HG03342 (cell line): ENCODE data around the gene TMEM250.
A peak's percentile ranks its signal among the peaks of the same experiment; 100 is the strongest.
"Not testable (repeated sequence)": the region's sequence is repeated elsewhere in the genome, so short reads cannot be mapped to it uniquely, and the experiment has no call there.

Source experiments
- ATAC-seq: cut with Tn5 transposase; IDR thresholded peaks from one replicate; pipeline ENCODE4 v1.9.1; 2021; ENCODE audit warnings: mild to moderate bottlenecking, moderate library complexity; ENCODE audit not compliant: unreplicated experiment

TMEM250 gene

DNA sequence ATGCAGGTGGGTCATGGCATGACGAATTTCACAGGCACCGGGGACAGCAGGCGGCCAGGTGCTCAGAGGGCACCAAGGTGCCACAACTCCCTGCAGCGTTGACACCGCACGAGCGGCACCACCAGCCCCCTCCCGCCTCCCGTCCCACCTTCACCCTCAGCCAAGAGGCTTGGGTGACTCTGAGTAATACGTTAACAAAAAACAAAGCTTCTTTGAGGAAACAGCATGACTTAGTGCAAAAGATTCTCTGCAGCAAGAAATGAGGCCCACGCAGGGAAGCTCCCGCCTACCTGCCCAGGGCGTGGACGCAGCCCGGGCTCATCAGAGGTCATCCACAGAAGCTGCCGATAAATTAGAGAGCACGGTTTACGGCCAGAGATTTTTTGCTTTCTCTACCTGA lies 4.1 kb downstream of the TMEM250 start:
- ATAC-seq: no peak

DNA sequence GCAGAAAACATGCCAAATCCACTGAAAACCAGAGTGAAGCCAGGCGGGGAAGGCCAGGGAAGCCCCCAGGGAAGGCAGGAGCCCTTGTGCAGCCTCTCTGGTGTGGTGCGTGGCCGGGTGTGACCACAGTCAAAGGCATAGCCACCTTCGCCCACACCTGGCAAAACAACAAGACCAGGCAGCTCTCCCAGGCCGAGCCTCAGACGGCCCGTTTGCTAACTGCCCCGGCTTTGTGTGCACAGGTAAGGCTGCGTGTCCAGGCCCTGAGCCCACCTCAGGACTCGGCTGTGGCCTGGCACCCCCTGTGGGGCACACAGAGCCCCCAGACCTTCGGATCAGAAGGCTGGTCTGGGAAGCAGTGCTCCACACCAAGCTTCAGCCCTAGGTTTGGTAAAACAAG lies 6.1 kb downstream of the TMEM250 start:
- ATAC-seq: no peak

GRCh38 chr9:136111910-136112309 lies 6.8 kb downstream of the TMEM250 start:
- ATAC-seq: no peak

GRCh38 chr9:136111190-136111589 lies 7.5 kb downstream of the TMEM250 start:
- ATAC-seq: no peak

- ATAC-seq: no peak
These were observed 8.3 kb downstream of the TMEM250 start for GRCh38 chr9:136110082-136111061.

GRCh38 chr9:136109351-136110081 lies 9.2 kb downstream of the TMEM250 start:
- ATAC-seq: peak; percentile 72

- no peak for ATAC-seq
These were observed 9.9 kb downstream of the TMEM250 start for GRCh38 chr9:136108648-136109266.

DNA sequence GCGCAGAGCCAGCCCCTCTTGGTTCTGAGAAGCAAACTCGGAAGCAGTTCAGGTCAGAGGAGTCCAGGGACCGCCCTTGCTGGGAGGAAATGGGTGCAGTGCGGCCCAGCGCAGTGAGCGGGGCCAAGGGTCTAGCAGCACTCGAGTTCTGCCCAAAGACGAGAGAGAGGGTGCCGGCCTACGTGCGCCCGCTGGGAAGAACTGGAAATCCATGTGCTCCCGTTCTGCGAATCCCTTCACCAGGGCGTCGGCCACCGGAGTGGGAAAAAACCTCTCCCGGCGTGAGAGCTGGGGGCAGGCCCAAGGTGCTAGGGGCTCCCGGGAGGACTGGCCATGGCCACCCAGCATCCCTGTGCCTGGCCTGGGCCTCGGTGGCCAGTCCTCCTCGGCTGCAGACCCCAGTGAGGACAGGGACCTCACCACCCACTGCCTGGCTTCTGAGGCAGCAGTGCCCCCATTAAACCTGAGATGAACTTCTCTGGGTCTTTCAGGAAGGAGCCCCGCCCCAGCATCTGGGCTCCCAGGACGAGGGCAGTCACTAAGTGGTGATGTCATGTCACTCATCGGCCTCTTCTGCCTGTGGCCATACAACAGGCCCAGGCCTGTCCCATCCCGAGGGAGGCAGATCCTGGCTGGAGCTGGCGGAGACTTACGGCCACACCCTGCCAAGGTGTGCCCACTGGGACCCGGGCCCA lies 10.6 kb downstream of the TMEM250 start:
- no peak for ATAC-seq

- no peak for ATAC-seq
These were observed 11.3 kb downstream of the TMEM250 start for GRCh38 chr9:136107155-136107952.

GRCh38 chr9:136105398-136106135 lies 13.1 kb downstream of the TMEM250 start:
- no peak for ATAC-seq

GRCh38 chr9:136104916-136105315 lies 13.8 kb downstream of the TMEM250 start:
- ATAC-seq: no peak

DNA sequence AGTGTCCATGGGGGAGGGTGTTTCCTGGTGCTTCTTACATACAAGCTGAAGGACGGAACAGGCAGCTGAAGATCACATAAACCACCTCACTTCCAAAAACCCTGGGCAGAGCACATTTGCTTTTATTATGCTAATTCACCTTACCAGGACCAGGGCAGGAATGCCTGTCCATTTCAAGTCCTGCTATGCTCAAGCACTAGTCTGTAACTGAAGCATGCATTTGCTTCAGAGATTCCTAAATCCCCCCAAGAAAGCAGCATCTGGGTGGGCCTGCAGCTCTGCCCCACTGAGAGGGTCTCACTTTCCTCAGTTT lies 14.2 kb downstream of the TMEM250 start:
- no peak for ATAC-seq

DNA sequence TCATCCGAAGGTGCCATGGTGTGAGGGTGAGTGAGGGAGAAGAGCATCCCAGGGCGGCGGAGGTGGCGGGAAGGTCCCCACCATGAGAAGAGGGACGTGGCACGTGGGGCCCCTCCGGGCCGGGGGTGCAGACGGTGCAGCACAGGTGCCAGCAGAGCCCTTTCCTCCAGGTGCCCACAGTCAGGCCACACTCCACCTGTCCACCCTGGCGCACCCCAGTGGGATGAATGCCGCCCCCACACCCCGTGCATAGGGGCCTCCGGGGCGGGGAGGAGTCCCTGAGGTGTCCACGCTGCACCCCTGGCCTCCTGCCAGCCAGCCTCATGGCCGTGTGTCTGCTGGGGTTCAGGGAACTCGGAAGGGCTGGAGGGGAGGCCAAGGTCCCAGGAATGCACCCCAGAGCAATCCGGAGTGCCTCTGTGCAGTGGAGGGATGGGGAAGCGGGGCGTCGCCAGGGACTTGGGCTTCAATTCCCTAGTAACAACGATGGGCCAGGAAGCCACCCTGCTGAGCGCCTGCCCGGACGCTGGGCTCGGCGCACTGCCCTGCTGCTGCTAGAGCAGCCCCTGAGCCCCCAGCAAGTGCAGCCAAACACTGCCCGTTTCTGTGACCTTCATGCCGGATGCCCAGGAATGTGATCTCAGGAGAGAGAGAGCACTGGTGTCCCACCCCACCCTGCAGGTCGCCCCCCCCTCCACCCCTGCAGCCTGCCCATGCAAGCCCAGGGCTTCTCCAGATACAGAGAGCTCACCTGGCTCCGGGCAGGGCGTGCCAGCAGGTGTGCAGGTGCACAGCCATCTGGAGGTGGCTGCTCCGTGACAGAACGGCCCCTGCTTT lies 14.8 kb downstream of the TMEM250 start:
- ATAC-seq: no peak

- not testable (repeated sequence) for ATAC-seq
These were observed 17.0 kb downstream of the TMEM250 start for GRCh38 chr9:136101615-136102074.

DNA sequence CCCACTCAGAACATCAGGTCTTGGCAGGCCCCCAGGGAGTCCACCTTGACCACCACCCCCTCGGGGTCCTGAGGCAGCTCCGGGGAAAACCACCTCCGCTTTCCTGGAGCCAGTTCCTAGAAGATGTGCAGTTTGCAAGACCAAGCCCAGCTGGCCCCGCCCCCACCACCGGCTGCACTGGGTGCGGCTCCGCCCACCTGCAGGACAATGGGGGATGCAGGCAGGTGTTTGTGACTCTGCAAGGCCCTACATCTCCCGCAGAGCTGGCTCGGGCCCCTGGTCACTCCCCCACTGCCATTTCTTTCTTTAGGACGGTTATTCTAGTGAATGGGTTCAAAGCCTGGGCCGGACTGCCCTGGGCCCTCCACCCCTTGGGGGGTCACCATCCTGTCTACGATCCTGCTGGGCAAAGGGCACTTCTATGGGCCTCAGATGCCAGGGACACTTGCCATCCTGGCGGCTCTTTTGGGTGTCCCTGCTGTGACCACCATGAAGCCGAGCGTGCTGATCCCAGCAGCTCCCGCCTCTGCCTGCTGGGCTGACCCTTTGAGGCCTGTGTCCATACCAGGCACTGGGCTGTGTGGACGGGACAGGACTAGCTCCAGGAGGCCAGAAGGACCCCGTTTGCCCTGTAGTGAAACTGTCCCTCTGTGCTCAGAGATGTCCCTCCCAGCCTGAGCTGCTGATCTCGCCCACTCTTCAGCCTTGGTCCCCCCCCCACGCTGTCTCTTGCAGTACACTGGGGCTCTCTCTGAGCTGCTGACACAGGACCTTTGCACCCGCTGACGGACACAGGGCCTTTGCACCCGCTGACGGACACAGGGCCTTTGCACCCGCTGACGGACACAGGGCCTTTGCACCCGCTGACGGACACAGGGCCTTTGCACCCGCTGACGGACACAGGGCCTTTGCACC lies 17.7 kb downstream of the TMEM250 start:
- ATAC-seq: no peak

GRCh38 chr9:136099542-136099941 lies 19.1 kb downstream of the TMEM250 start:
- ATAC-seq: no peak

- ATAC-seq: no peak
These were observed 19.8 kb downstream of the TMEM250 start for GRCh38 chr9:136098844-136099243.

GRCh38 chr9:136098210-136098609 lies 20.5 kb downstream of the TMEM250 start:
- ATAC-seq: no peak
